Bronchial epithelial cell (primary cell): ENCODE measurements around the gene NRXN3. TPM values are rescaled to one million over a fixed set of nuclear protein-coding genes. Genes with fewer than 3 reads are reported as not detected.

ENCODE experiments used
- DNase-seq: peaks from one replicate; pipeline ENCODE4 v3.0.0-alpha.2; 2010; ENCODE audit warnings: low read depth
- FAIRE-seq: peaks from 2 replicates; lab custom pipeline; 2011; peaks lifted over from hg19 to GRCh38; lab: Jason Lieb, UNC
- H3K27me3 ChIP-seq: 2 replicates; pipeline ENCODE4 v1.5.1; 2011; ENCODE audit warnings: low read length; ENCODE audit not compliant: control insufficient read depth, insufficient read depth
- H3K36me3 ChIP-seq: 2 replicates; pipeline ENCODE4 v1.5.1; 2011; ENCODE audit warnings: low read length; ENCODE audit not compliant: control insufficient read depth, insufficient read depth
- H3K4me3 ChIP-seq: 2 replicates; pipeline ENCODE4 v1.5.1; 2011; ENCODE audit warnings: mild to moderate bottlenecking, low read depth, low read length, control low read depth
- CTCF ChIP-seq: IDR thresholded peaks from 2 replicates; pipeline ENCODE4 v1.5.1; 2011; ENCODE audit warnings: mild to moderate bottlenecking, moderate library complexity, low read length, control low read depth, inconsistent platforms; ENCODE audit not compliant: insufficient read depth, severe bottlenecking
- total RNA-seq: library from RNA; depleted of rRNA; stranded (reverse); fragments of >200 nt; gene quantifications from 2 replicates; pipeline ENCODE4 v1.2.1, GENCODE V29; 2014

The NRXN3 gene
- total RNA-seq, 1 donor from 2014 or later = under 0.01 TPM

- no peak for TF ChIP-seq CTCF
- no peak for FAIRE-seq
- no peak for DNase-seq
- Histone ChIP-seq H3K36me3 (no peaks in the 10 kb centered on the region), H3K4me3 (no peak overlapping the region), H3K27me3 (no peaks in the 10 kb centered on the region)
Observed at GRCh38 chr14:78612666-78613065, 442.5 kb downstream of the NRXN3 start.

DNA sequence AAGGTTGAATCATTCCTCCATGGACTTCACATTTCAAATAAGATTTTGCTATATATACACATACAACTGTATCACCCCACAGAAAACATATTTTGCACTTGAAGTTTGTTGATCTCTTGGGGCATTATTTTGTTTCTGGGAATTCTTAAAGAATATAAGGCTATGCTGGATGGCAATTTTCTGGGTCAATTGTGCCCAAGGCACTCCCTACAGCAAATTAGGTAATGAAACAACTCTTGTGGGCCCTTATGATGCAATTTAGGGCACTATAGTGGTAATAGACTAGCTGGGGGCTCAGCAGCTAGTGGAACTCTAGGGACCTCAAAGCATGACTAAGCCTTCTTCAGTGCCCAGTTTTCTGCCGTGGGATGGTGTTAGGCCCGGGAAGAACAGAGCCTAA lies 444.4 kb downstream of the NRXN3 start:
- no peaks in the 10 kb centered on the region for H3K36me3 ChIP-seq
- no peak for FAIRE-seq
- no peaks in the 10 kb centered on the region for H3K27me3 ChIP-seq
- no peak for DNase-seq
- no peak for TF ChIP-seq CTCF
- H3K4me3 ChIP-seq = no peak overlapping the region

DNA sequence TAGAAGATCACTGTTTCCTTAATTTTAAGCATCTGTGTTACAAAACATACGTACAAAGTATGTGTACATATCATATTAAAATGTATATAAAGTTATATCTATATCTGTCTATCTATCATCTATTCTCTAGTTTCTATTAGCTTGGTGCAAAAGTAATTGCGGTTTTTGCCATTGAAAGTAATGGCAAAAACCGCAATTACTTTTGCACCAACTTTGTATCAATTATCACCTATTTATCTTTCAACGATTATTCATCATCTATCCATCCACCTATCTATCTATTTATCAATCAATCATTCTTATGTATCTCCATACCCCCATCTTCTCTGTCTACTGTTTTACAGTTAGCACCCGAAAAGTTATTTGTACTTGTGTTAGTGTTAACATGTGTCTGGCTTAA lies 447.6 kb downstream of the NRXN3 start:
- Histone ChIP-seq H3K27me3 (no peaks in the 10 kb centered on the region), H3K4me3 (no peak overlapping the region), H3K36me3 (no peaks in the 10 kb centered on the region)
- no peak for FAIRE-seq
- no peak for DNase-seq
- no peak for TF ChIP-seq CTCF

DNA sequence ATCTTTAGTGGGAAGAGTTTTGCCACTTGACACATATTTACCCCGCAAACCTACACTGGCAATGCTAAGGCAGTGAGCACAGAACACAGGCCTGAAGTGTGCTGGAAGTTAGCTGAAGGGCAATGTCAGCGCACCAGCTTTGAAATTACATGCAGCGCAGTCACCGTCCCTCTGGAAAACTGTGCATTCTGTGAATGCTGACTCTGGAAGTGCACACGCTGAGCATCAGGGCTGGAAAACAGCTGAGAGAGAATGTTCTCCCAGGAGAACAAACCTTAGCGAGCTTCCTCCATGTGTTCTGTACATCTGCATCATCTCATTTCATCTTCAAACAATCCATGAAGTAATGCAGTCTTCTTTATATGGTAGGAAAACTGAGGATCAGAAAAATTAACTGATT lies 448.2 kb downstream of the NRXN3 start:
- FAIRE-seq (no peak), DNase-seq (no peak)
- Histone ChIP-seq H3K27me3 (no peaks in the 10 kb centered on the region), H3K4me3 (no peak overlapping the region), H3K36me3 (no peaks in the 10 kb centered on the region)
- no peak for TF ChIP-seq CTCF

- H3K36me3 ChIP-seq = no peaks in the 10 kb centered on the region
- no peak for FAIRE-seq
- no peak for TF ChIP-seq CTCF
- DNase-seq = no peak
- H3K4me3 ChIP-seq = no peak overlapping the region
- H3K27me3 ChIP-seq = no peaks in the 10 kb centered on the region
Observed at GRCh38 chr14:78627114-78627513, 456.9 kb downstream of the NRXN3 start.

DNA sequence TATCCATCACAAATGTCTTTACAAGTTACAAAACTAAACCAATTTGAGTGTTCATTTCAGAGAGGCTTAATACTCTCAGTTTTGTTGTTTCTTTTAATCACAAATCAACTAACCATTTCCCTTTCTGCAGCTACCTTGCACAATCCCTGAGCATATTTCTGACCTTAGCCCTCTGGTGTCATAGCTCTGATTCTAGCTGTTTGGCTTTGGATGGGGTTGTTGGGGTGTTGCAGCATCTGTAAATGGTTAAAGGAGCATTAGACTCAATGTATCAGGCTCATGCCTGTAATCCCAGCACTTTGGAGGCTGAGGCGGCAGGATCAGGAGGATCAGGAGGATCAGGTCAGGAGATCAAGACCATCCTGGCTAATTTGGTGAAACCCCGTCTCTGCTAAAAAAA lies 461.4 kb downstream of the NRXN3 start:
- no peaks in the 10 kb centered on the region for H3K27me3 ChIP-seq

More for the DNA sequence above, 461.4 kb downstream of the NRXN3 start:
- DNase-seq (no peak), FAIRE-seq (no peak)
- TF ChIP-seq CTCF = no peak
- Histone ChIP-seq H3K36me3 (no peaks in the 10 kb centered on the region), H3K4me3 (no peak overlapping the region)
